ENCODE measurements around the gene TDP2. TPM values are rescaled to one million over a fixed set of nuclear protein-coding genes. Genes with fewer than 3 reads are reported as not detected.

TDP2 gene
- polyA plus RNA-seq, 1 experiment: 16.8 TPM

- POLR2A ChIA-PET: no interaction called here
- DNase-seq (ENCODE audit: low read depth): no peak
Observed at GRCh38 chr6:24603241-24603640, 63.5 kb downstream of the TDP2 start.

GRCh38 chr6:24600903-24601302, 65.8 kb downstream of the TDP2 start:
- TF ChIP-seq CTCF (IDR thresholded peaks at IDR 0.05; ENCODE audit: insufficient read depth, low read depth, low read length): no peak
- DNase-seq (ENCODE audit: low read depth): no peak
- no peaks in the 10 kb centered on the region for H3K36me3 ChIP-seq (ENCODE audit: control insufficient read depth, insufficient read depth, low read length)
- no peaks in the 10 kb centered on the region for H3K27me3 ChIP-seq (ENCODE audit: control insufficient read depth, insufficient read depth, low read length)
- H3K4me3 ChIP-seq (ENCODE audit: low read depth, low read length): no peak overlapping the region
- CTCF ChIA-PET: interaction anchor here (1.3 kb wide), 1 partner anchor 16 kb away, joined by 5 read pairs; no protein-coding TSS in a partner anchor
- POLR2A ChIA-PET: no interaction called here

More at GRCh38 chr6:24603241-24603640, 63.5 kb downstream of the TDP2 start:
- H3K4me3 ChIP-seq (ENCODE audit: low read depth, low read length): no peak overlapping the region
- H3K36me3 ChIP-seq (ENCODE audit: control insufficient read depth, insufficient read depth, low read length): no peaks in the 10 kb centered on the region
- no peaks in the 10 kb centered on the region for H3K27me3 ChIP-seq (ENCODE audit: control insufficient read depth, insufficient read depth, low read length)
- CTCF ChIA-PET: no interaction called here
- TF ChIP-seq CTCF (IDR thresholded peaks at IDR 0.05; ENCODE audit: insufficient read depth, low read depth, low read length): no peak

Other genes with a start within 250 kb of the TDP2 start
- 0.22 and 0.47 TPM in 2 replicates for gene GPLD1, start 177.3 kb downstream of the TDP2 start, polyA plus RNA-seq (2011; rRNA removed)
- 0.64 and 0.75 TPM in 2 replicates for gene ALDH5A1, start 171.9 kb downstream of the TDP2 start, polyA plus RNA-seq (2011; rRNA removed)
- 0.01 TPM in 1 of 2 replicates, not detected in the other for gene KIAA0319, start 20.7 kb downstream of the TDP2 start, polyA plus RNA-seq (2011; rRNA removed)
- gene ACOT13, start 178 bp upstream of the TDP2 start, polyA plus RNA-seq (2011; rRNA removed): 9.9 and 20.3 TPM in 2 replicates
- 38.9 and 83.8 TPM in 2 replicates for gene C6orf62, start 52.3 kb upstream of the TDP2 start, polyA plus RNA-seq (2011; rRNA removed)
- 13.4 and 17.8 TPM in 2 replicates for gene GMNN, start 108.0 kb upstream of the TDP2 start, polyA plus RNA-seq (2011; rRNA removed)
- gene ARMH2, start 132.0 kb upstream of the TDP2 start, polyA plus RNA-seq (2011; rRNA removed): not detected in 2 replicates